GM23338 (cell line): ENCODE results near the gene CD93. TPM values are rescaled to one million over a fixed set of nuclear protein-coding genes. Genes with fewer than 3 reads are reported as not detected.

Source experiments
- ATAC-seq: fragments of 200-7000 bp; cut with Tn5 transposase; 3 replicates; pipeline ENCODE4 v1.9.1; 2020
- DNase-seq: peaks from one replicate; pipeline ENCODE4 v3.0.0-alpha.2; 2015; ENCODE audit warnings: low spot score
- H2AFZ ChIP-seq: fragments of 200-600 bp; sonication (generic); 2 replicates; pipeline ENCODE4 v1.8.0; 2016; ENCODE audit warnings: antibody characterized with exemption, mild to moderate bottlenecking, moderate library complexity
- H3F3A ChIP-seq: fragments of 200-600 bp; sonication (generic); replicated peaks from 2 replicates; pipeline ENCODE4 v1.8.0; 2017; ENCODE audit warnings: antibody characterized with exemption, mixed run types, low read depth
- H3K27ac ChIP-seq: fragments of 200-600 bp; sonication (generic); 2 replicates; pipeline ENCODE4 v1.6.1; 2016; ENCODE audit warnings: low read depth
- H3K27me3 ChIP-seq: fragments of 200-600 bp; sonication (generic); 2 replicates; pipeline ENCODE4 v1.8.0; 2016; ENCODE audit warnings: mild to moderate bottlenecking, mixed run types, moderate library complexity; ENCODE audit not compliant: insufficient read depth
- H3K36me3 ChIP-seq: fragments of 200-600 bp; sonication (generic); 2 replicates; pipeline ENCODE4 v1.8.0; 2016; ENCODE audit warnings: mild to moderate bottlenecking; ENCODE audit not compliant: insufficient read depth
- H3K4me1 ChIP-seq: fragments of 200-600 bp; sonication (generic); 2 replicates; pipeline ENCODE4 v1.8.0; 2016; ENCODE audit warnings: mild to moderate bottlenecking, moderate library complexity; ENCODE audit not compliant: insufficient read depth
- H3K4me2 ChIP-seq: fragments of 200-600 bp; sonication (generic); 2 replicates; pipeline ENCODE4 v1.7.1; 2017; ENCODE audit warnings: mixed run types
- H3K4me3 ChIP-seq: fragments of 200-600 bp; sonication (generic); 2 replicates; pipeline ENCODE4 v1.6.1; 2016; ENCODE audit warnings: mixed run types
- H3K79me2 ChIP-seq: fragments of 200-600 bp; sonication (generic); replicated peaks from 2 replicates; pipeline ENCODE4 v1.8.0; 2017; ENCODE audit warnings: mild to moderate bottlenecking; ENCODE audit not compliant: insufficient read depth
- H3K9me2 ChIP-seq: fragments of 200-600 bp; sonication (generic); 2 replicates; pipeline ENCODE4 v1.8.0; 2017; ENCODE audit not compliant: insufficient read depth
- H4K20me1 ChIP-seq: fragments of 200-600 bp; sonication (generic); replicated peaks from 2 replicates; pipeline ENCODE4 v1.8.0; 2017; ENCODE audit warnings: mild to moderate bottlenecking; ENCODE audit not compliant: insufficient read depth
- H3K27ac Mint-ChIP-seq: 2 replicates; pipeline ENCODE4 v1.8.0; 2020; ENCODE audit warnings: inconsistent platforms, mild to moderate bottlenecking, moderate library complexity, mixed read lengths
- H3K27me3 Mint-ChIP-seq: 3 replicates; pipeline ENCODE4 v1.8.0; 2022; ENCODE audit warnings: low read depth, mild to moderate bottlenecking, moderate library complexity, mixed read lengths, inconsistent platforms; ENCODE audit not compliant: insufficient read depth, poor library complexity
- H3K36me3 Mint-ChIP-seq: 3 replicates; pipeline ENCODE4 v1.8.0; 2021; ENCODE audit warnings: low read depth, mild to moderate bottlenecking, inconsistent platforms, moderate library complexity, mixed read lengths
- H3K4me1 Mint-ChIP-seq: 3 replicates; pipeline ENCODE4 v1.8.0; 2020; ENCODE audit warnings: mild to moderate bottlenecking, inconsistent platforms, mixed read lengths
- H3K4me3 Mint-ChIP-seq: 3 replicates; pipeline ENCODE4 v1.8.0; 2021; ENCODE audit warnings: moderate library complexity, mild to moderate bottlenecking, inconsistent platforms, mixed read lengths
- H3K9me3 Mint-ChIP-seq: 3 replicates; pipeline ENCODE4 v1.8.0; 2020; ENCODE audit warnings: moderate library complexity, mild to moderate bottlenecking, inconsistent platforms, mixed read lengths
- CREB1 ChIP-seq: fragments of 250-450 bp; sonication (Bioruptor Pico); IDR thresholded peaks from 2 replicates; pipeline ENCODE4 v1.5.0; 2020; ENCODE audit warnings: low read depth, mild to moderate bottlenecking, moderate library complexity
- CTCF ChIP-seq, 2 experiments: fragments of 200-600 bp in 1 of 2; sonication (generic) in 1 of 2; conservative IDR thresholded peaks; 2 replicates each; pipeline versions ENCODE4 v1.5.1 to v1.6.1; 2016 to 2017; ENCODE audit warnings: antibody characterized with exemption in 2 of 2, low read depth in 2 of 2, mild to moderate bottlenecking in 2 of 2, moderate library complexity in 1 of 2
- ETS1 ChIP-seq: IDR thresholded peaks from 2 replicates; pipeline ENCODE4 v1.6.1; 2016; ENCODE audit warnings: antibody characterized with exemption
- EZH2 ChIP-seq: fragments of 200-600 bp; sonication (generic); IDR thresholded peaks from one replicate; pipeline ENCODE4 v1.8.0; 2017; ENCODE audit warnings: antibody characterized with exemption, mild to moderate bottlenecking, low read depth; ENCODE audit not compliant: unreplicated experiment
- EZH2phosphoT487 ChIP-seq: fragments of 200-600 bp; sonication (generic); IDR thresholded peaks from one replicate; pipeline ENCODE4 v1.8.1; 2018; ENCODE audit warnings: antibody characterized with exemption; ENCODE audit not compliant: unreplicated experiment
- JUNB ChIP-seq: IDR thresholded peaks from one replicate; pipeline ENCODE4 v1.6.1; 2016; ENCODE audit warnings: antibody characterized with exemption; ENCODE audit not compliant: unreplicated experiment
- NANOG ChIP-seq: IDR thresholded peaks from 2 replicates; pipeline ENCODE4 v1.6.1; 2016; ENCODE audit warnings: antibody characterized with exemption, borderline replicate concordance
- POLR2AphosphoS5 ChIP-seq: IDR thresholded peaks from 2 replicates; pipeline ENCODE4 v1.6.1; 2016; ENCODE audit warnings: antibody characterized with exemption, low read depth
- REST ChIP-seq: IDR thresholded peaks from one replicate; pipeline ENCODE4 v1.6.1; 2018; ENCODE audit warnings: antibody characterized with exemption; ENCODE audit not compliant: unreplicated experiment
- STAT1 ChIP-seq: IDR thresholded peaks from one replicate; pipeline ENCODE4 v1.6.1; 2016; ENCODE audit warnings: antibody characterized with exemption; ENCODE audit not compliant: unreplicated experiment
- ZNF114 ChIP-seq: fragments of 250-450 bp; sonication (Bioruptor Pico); IDR thresholded peaks from 2 replicates; pipeline ENCODE4 v1.5.0; 2020; ENCODE audit warnings: mild to moderate bottlenecking, moderate library complexity
- ZNF331 ChIP-seq: fragments of 250-450 bp; sonication (Bioruptor Pico); IDR thresholded peaks from 2 replicates; pipeline ENCODE4 v1.5.0; 2020; ENCODE audit warnings: low read depth, mild to moderate bottlenecking, moderate library complexity
- ZNF462 ChIP-seq: fragments of 250-450 bp; sonication (Bioruptor Pico); IDR thresholded peaks from 2 replicates; pipeline ENCODE4 v1.5.0; 2020; ENCODE audit warnings: mild to moderate bottlenecking, moderate library complexity
- polyA plus RNA-seq: library from polyadenylated mRNA; unstranded; fragments of >200 nt; fragmentation: Nextera tagmentation; extraction: Ambion mirVana; gene quantifications from 2 replicates; pipeline ENCODE4 v1.2.1, GENCODE V29; 2016
- total RNA-seq: library from RNA; depleted of rRNA; stranded (reverse); fragments of >200 nt; shearing (Covaris generic); gene quantifications from 2 replicates; pipeline ENCODE4 v1.2.3, GENCODE V29; 2014

CD93 gene
- total and polyA plus RNA-seq, 2 experiments from 2014 or later, result 0.03 TPM; not detected in 1

- TF ChIP-seq REST, result no peak
- no peak for TF ChIP-seq STAT1
- no peak for TF ChIP-seq POLR2AphosphoS5
- TF ChIP-seq ETS1, result no peak
- no peak for TF ChIP-seq ZNF331
- no peak for TF ChIP-seq EZH2
- no peak for TF ChIP-seq ZNF114 (CRISPR knock-in tag)
- TF ChIP-seq NANOG, result no peak
- TF ChIP-seq JUNB, result no peak
- TF ChIP-seq CREB1, result no peak
These were observed 46.1 kb downstream of the CD93 start (continued) for GRCh38 chr20:23039885-23040508.

GRCh38 chr20:23039136-23039875, 46.8 kb downstream of the CD93 start:
- no peak for ATAC-seq
- no peak overlapping the region for H3K27ac Mint-ChIP-seq
- Histone ChIP-seq H3K79me2 (no peaks in the 10 kb centered on the region), H3K4me3 (no peak overlapping the region), H2AFZ (no peak overlapping the region), H3F3A (no peaks in the 10 kb centered on the region), H3K4me1 (peaks cover 25% of the 10 kb centered on the region), H3K27ac (no peak overlapping the region), H3K27me3 (peaks cover 54% of the 10 kb centered on the region), H3K9me2 (peaks cover 5% of the 10 kb centered on the region; the same call in 1 of the 2 replicates), H3K36me3 (no peaks in the 10 kb centered on the region), H4K20me1 (no peaks in the 10 kb centered on the region), H3K4me2 (no peak overlapping the region)
- no peak overlapping the region for H3K4me3 Mint-ChIP-seq
- H3K4me1 Mint-ChIP-seq, result peaks cover 36% of the 10 kb centered on the region
- peaks cover 42% of the 10 kb centered on the region for H3K27me3 Mint-ChIP-seq
- H3K36me3 Mint-ChIP-seq, result no peaks in the 10 kb centered on the region
- H3K9me3 Mint-ChIP-seq, result no peaks in the 10 kb centered on the region
- no peak for DNase-seq
- TF ChIP-seq ZNF114 (CRISPR knock-in tag) (no peak), CTCF (conservative IDR thresholded peaks at IDR 0.05; ENCODE audit: low read depth in 2 of 2) (no peak), EZH2phosphoT487 (no peak), STAT1 (no peak), ZNF462 (CRISPR knock-in tag) (no peak)
